Activated CD8-positive, alpha-beta T cell treated with anti-CD3 and anti-CD28 coated beads, Interleukin-2, amount 10 ng/mL, durations not matched to agents 7 days and 5 days (primary cell): ENCODE data around the gene RAB3IL1. TPM values are rescaled to one million over a fixed set of nuclear protein-coding genes. Genes with fewer than 3 reads are reported as not detected.

Experiments
- ATAC-seq: fragments of 150-1000 bp; cut with Tn5 transposase; one replicate; pipeline ENCODE4 v1.10.0; 2021; ENCODE audit warnings: moderate library complexity
- CTCF ChIA-PET: fragments of 350-600 bp; sonication (Branson Sonifier 250); formaldehyde crosslinking; loops from one replicate; lab custom pipeline; 2021; ENCODE audit warnings: antibody characterized with exemption; lab: Charles Lee
- POLR2A ChIA-PET: fragments of 350-600 bp; sonication (Branson Sonifier 250); formaldehyde crosslinking; loops from one replicate; lab custom pipeline; 2021; ENCODE audit warnings: antibody characterized with exemption; lab: Charles Lee
- DNase-seq: peaks from one replicate; pipeline ENCODE4 v3.0.0-alpha.2; 2020
- H3K27ac Mint-ChIP-seq: one replicate; pipeline ENCODE4 v1.8.0; 2021; ENCODE audit warnings: mild to moderate bottlenecking, mixed read lengths
- H3K27me3 Mint-ChIP-seq: one replicate; pipeline ENCODE4 v1.8.0; 2021; ENCODE audit warnings: low read depth, mixed read lengths
- H3K36me3 Mint-ChIP-seq: one replicate; pipeline ENCODE4 v1.8.0; 2021; ENCODE audit warnings: low read depth, mixed read lengths
- H3K4me1 Mint-ChIP-seq: one replicate; pipeline ENCODE4 v1.8.0; 2021; ENCODE audit warnings: low read depth, mixed read lengths
- H3K4me3 Mint-ChIP-seq: one replicate; pipeline ENCODE4 v1.8.0; 2021; ENCODE audit warnings: mild to moderate bottlenecking, mixed read lengths
- H3K9me3 Mint-ChIP-seq: one replicate; pipeline ENCODE4 v1.8.0; 2022; ENCODE audit warnings: mixed read lengths; ENCODE audit not compliant: insufficient read depth
- total RNA-seq, 2 experiments: library from RNA; stranded (reverse); gene quantifications; one replicate each; pipeline ENCODE4 v1.2.3, GENCODE V29; 2021

The RAB3IL1 gene
- total RNA-seq, 2 experiments from 2014 or later = not detected

DNA sequence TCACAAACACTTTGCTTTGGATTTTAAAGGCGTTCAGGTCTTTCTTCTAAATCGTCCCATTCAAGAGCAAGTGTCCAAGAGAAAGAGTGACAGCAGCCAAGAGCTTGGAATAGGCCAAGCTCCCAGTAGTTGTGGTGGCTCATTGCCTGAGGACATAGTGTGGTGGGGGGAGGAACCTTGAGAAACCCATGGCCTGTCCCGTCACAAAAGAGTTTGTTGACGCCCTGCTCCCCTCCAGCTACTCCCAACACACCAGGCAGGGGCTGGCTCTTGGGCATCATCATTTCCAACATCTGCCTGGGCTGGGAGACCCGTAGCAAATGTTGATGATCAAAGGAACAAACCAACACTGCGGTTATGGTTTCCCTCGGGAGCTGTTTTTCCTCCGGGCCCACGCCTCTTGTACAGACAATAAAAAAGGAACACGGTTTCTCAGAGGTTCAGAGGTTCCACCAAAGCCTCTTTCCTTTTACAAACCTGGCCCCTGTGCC lies 46.8 kb downstream of the RAB3IL1 start:
- no peak overlapping the region for H3K4me3 Mint-ChIP-seq
- POLR2A ChIA-PET = no interaction called here

DNA sequence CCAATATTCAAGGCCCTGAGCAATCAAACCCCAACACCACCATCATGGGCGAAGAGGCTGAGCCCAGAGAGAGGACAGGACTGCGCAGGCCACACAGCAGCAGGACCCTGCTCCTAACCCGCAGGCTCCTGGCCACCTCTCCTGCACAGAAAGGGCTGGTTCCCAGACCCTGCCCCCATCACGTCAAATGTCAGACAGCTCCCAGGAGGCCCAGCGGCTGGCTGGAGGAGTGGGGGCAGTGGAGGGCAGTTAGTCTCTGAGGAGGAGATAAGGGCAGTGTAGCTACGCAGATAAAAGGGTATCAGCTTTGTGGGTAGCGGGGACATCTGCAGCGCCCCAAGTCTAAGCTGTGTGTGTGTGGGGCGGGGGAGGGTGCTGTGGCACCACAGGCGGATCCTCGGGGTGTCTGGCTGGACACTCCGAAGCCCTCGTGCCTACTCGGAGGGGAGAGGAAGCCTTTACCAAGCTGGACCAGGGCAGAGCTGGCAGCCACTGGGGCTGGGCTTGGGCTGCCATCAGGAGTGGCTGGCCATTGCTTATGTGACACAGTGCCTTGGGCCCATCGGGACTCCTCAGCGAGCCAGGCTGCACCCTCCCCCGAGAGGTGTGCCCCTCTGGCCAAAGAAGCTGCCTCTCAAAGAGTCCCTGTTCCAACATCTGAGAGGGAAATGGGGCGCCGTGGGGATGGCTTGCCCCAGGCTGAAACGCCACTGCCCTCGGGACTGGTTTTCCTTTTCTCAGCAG lies 47.5 kb downstream of the RAB3IL1 start:
- no peaks in the 10 kb centered on the region for H3K27me3 Mint-ChIP-seq
- H3K4me3 Mint-ChIP-seq = no peak overlapping the region
- no peak for DNase-seq
- H3K9me3 Mint-ChIP-seq = no peaks in the 10 kb centered on the region
- H3K4me1 Mint-ChIP-seq = peaks cover 8% of the 10 kb centered on the region
- no peak for ATAC-seq
- ChIA-PET CTCF (interaction anchor here (0.7 to 5.4 kb wide), 21 partner anchors 13 to 254 kb away, joined by 3 to 48 read pairs (median 5); partner anchors contain the start of genes FADS2 and INCENP), POLR2A (no interaction called here)
- H3K36me3 Mint-ChIP-seq = peaks cover 9% of the 10 kb centered on the region
- H3K27ac Mint-ChIP-seq = no peak overlapping the region

More for the DNA sequence above, 46.8 kb downstream of the RAB3IL1 start:
- Mint-ChIP-seq H3K36me3 (peaks cover 5% of the 10 kb centered on the region), H3K27ac (no peak overlapping the region), H3K9me3 (no peaks in the 10 kb centered on the region), H3K27me3 (no peaks in the 10 kb centered on the region), H3K4me1 (peaks cover 8% of the 10 kb centered on the region)
- no peak for ATAC-seq
- no peak for DNase-seq
- CTCF ChIA-PET = interaction anchor here (0.6 to 5.4 kb wide), 26 partner anchors 12 to 467 kb away, joined by 3 to 48 read pairs (median 4); partner anchors contain the start of genes FADS2 and INCENP

DNA sequence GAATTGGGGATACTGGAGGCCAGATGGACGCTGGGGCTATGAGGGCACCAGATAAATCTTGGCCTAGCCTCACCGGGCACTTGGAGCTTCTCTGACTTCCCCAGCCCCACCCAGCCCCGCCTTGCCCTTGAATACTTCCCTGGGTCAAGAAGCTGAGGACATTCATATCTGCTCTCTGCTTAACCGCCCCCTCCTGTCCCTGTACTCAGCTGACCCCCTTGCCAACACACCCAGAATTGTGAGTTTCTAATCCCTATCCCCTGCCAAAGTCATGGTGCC lies 48.0 kb downstream of the RAB3IL1 start:
- Mint-ChIP-seq H3K27me3 (no peaks in the 10 kb centered on the region), H3K27ac (no peak overlapping the region), H3K4me3 (no peak overlapping the region), H3K4me1 (peaks cover 8% of the 10 kb centered on the region), H3K9me3 (no peaks in the 10 kb centered on the region), H3K36me3 (peaks cover 12% of the 10 kb centered on the region)
- no peak for DNase-seq
- CTCF ChIA-PET = interaction anchor here (1.3 to 5.4 kb wide), 3 partner anchors 16 to 212 kb away, joined by 3 to 48 read pairs (median 32); no protein-coding TSS in a partner anchor
- POLR2A ChIA-PET = no interaction called here
- no peak for ATAC-seq

DNA sequence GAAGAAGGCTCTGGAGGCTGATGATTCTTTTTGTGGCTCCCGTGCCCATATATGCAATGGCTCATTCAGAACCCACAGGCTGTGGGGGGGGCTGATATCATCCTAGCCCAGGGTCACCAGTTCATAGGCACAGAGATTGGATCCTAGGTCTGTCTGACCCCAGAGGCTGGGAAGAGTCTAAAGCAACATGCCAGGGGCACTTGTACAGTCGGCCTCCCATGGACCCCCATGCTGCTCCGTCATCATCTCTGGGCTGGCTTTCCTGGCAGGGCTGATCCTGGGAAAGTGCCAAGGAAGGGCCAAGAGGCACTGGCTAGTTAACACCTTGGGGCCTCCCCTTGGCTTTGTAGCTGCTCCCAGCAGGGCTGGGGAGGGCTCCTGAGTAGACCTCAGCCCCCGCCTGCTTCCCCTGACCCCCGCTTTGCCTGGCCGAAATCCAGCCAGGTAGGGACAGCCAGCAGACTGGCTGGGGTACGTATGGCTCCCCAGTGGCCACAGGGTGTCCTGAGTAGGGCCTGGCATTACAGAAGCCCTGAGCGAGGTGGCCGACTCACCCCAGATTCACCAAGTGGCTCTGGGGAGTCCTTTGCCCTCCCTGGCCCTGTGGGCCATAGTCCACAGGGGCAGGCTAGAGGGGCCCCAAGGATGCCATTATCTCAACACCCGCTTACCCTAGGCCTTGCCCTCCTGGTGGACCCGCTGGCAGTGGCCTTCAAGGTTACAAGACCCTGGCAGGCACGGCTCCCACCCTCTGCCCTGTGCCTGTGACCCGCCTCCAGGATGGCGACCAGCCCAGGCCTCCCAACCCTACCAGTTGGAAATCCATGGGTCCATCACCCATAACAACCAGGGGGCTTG lies 48.6 kb downstream of the RAB3IL1 start:
- Mint-ChIP-seq H3K36me3 (peaks cover 12% of the 10 kb centered on the region), H3K27me3 (no peaks in the 10 kb centered on the region), H3K4me1 (peaks cover 8% of the 10 kb centered on the region), H3K4me3 (no peak overlapping the region), H3K27ac (no peak overlapping the region), H3K9me3 (no peaks in the 10 kb centered on the region)
- ChIA-PET CTCF (interaction anchor here (1.3 to 5.4 kb wide), 4 partner anchors 16 to 213 kb away, joined by 3 to 48 read pairs (median 18); no protein-coding TSS in a partner anchor), POLR2A (no interaction called here)
- ATAC-seq (no peak), DNase-seq (no peak)

DNA sequence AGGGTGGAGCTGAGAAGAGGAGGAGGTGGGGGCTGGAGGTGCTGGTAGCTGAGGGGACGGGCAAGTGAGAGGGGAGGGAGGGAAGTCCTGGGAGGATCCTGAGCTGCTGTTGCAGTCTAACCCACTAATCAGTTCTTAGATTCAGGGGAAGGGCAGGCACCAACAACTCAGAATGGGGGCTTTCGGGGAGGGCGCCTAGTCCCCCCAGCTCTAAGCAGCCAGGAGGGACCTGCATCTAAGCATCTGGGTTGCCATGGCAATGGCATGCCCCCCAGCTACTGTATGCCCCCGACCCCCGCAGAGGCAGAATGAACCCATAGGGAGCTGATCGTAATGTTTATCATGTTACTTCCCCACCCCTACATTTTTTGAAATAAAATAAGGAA lies 50.4 kb downstream of the RAB3IL1 start:
- ATAC-seq (no peak), DNase-seq (no peak)
- CTCF ChIA-PET = interaction anchor here (1.2 kb wide), 1 partner anchor 69 kb away, joined by 3 read pairs; no protein-coding TSS in a partner anchor
- Mint-ChIP-seq H3K27ac (no peak overlapping the region), H3K36me3 (peaks cover 18% of the 10 kb centered on the region), H3K4me1 (peaks cover 8% of the 10 kb centered on the region), H3K27me3 (no peaks in the 10 kb centered on the region), H3K9me3 (no peaks in the 10 kb centered on the region), H3K4me3 (no peak overlapping the region)
- POLR2A ChIA-PET = no interaction called here

DNA sequence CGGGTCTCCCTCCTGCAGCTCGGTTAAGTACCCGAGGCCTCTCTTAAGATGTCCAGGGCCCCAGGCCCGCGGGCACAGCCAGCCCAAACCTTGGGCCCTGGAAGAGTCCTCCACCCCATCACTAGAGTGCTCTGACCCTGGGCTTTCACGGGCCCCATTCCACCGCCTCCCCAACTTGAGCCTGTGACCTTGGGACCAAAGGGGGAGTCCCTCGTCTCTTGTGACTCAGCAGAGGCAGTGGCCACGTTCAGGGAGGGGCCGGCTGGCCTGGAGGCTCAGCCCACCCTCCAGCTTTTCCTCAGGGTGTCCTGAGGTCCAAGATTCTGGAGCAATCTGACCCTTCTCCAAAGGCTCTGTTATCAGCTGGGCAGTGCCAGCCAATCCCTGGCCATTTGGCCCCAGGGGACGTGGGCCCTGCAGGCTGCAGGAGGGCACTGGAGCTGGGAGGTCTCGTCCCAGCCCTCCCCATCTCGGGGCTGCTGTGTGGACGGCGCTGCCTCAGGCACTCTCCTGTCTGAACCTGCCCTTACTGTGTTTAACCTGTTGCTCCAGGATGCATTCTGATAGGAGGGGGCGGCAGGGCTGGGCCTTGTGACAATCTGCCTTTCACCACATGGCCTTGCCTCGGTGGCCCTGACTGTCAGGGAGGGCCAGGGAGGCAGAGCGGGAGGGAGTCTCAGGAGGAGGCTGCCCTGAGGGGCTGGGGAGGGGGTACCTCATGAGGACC lies 51.0 kb downstream of the RAB3IL1 start:
- ATAC-seq = no peak
- POLR2A ChIA-PET = interaction anchor here (1.5 kb wide), 1 partner anchor 69 kb away, joined by 3 read pairs; no protein-coding TSS in a partner anchor
- Mint-ChIP-seq H3K36me3 (peaks cover 23% of the 10 kb centered on the region), H3K27ac (no peak overlapping the region), H3K4me1 (peaks cover 7% of the 10 kb centered on the region), H3K27me3 (no peaks in the 10 kb centered on the region), H3K4me3 (no peak overlapping the region), H3K9me3 (no peaks in the 10 kb centered on the region)
- CTCF ChIA-PET = no interaction called here
- no peak for DNase-seq

DNA sequence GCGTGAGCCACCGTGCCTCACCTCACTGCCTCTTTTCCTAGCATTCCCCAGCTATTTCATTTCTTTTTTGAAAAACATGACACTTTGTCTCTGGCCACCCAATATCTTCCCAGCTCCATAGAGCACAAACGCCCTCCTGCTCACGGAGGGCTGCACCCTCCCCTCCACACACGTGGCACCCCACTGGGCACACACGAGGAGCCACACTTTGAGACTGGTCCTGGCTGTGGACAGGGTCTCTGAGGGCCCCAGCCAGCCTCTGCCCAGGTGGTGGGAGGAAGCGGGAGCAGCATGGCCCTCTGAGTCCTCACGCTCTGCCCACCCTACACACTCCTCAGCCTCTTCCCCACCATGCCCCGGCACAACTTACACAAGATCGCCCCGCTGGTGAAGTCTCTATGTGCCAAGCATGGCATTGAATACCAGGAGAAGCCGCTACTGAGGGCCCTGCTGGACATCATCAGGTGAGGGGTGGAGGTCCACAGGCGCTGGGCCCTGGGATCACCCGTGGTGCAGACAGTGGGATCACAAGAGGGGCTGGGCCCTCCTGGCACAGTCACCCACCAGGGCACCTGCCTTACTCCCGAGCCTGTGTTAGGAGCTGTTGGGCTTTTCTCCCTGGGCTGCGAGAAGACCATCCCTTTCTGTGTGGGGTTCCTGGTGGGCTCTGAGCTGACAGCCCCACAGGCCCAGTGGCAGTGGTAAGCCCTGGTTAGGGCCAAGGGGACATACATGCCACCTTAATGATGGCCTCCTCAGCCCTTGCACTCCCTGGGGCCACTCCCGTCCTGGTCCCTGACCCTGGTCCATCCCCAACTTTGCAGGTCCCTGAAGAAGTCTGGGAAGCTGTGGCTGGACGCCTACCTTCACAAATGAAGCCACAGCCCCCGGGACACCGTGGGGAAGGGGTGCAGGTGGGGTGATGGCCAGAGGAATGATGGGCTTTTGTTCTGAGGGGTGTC lies 52.3 kb downstream of the RAB3IL1 start:
- ChIA-PET CTCF (no interaction called here), POLR2A (interaction anchor here (1.5 kb wide), 1 partner anchor 68 kb away, joined by 3 read pairs; no protein-coding TSS in a partner anchor)
- Mint-ChIP-seq H3K4me3 (no peak overlapping the region), H3K27me3 (no peaks in the 10 kb centered on the region), H3K4me1 (no peaks in the 10 kb centered on the region), H3K9me3 (no peaks in the 10 kb centered on the region), H3K27ac (peak overlapping the region; percentile 43), H3K36me3 (peaks cover 33% of the 10 kb centered on the region)
- DNase-seq (no peak), ATAC-seq (no peak)

DNA sequence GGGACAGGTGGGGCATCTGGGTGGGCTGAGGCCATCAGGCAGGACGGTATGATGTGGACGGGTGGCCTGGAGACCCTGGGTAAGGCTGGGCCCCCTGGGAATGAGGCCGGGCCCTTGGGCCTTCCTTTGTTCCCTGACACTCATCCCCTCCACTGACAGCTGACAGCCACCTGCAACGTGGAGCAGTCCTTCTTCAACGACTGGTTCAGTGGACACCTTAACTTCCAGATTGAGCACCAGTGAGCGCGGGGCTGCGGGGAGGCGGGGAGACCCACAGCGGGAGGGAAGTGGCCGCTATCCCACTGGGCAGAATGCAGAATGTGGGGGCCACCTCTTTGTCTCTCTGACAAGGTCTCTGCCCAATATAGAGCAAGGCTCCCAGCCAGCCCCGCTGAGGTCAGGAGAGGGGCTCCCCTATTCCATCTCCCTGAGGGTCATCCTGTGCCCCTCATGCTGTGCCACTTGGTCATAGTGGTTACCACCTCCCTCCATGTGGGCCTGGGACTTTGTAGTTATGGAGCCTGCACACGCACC lies 53.8 kb downstream of the RAB3IL1 start:
- ATAC-seq (no peak), DNase-seq (no peak)
- no peaks in the 10 kb centered on the region for H3K4me1 Mint-ChIP-seq
- no peak overlapping the region for H3K27ac Mint-ChIP-seq
- H3K36me3 Mint-ChIP-seq = peaks cover 47% of the 10 kb centered on the region
- no peaks in the 10 kb centered on the region for H3K27me3 Mint-ChIP-seq
- CTCF ChIA-PET = no interaction called here
- no peaks in the 10 kb centered on the region for H3K9me3 Mint-ChIP-seq
- POLR2A ChIA-PET = interaction anchor here (0.6 kb wide), 1 partner anchor 38 kb away, joined by 6 read pairs; no protein-coding TSS in a partner anchor
- no peak overlapping the region for H3K4me3 Mint-ChIP-seq

DNA sequence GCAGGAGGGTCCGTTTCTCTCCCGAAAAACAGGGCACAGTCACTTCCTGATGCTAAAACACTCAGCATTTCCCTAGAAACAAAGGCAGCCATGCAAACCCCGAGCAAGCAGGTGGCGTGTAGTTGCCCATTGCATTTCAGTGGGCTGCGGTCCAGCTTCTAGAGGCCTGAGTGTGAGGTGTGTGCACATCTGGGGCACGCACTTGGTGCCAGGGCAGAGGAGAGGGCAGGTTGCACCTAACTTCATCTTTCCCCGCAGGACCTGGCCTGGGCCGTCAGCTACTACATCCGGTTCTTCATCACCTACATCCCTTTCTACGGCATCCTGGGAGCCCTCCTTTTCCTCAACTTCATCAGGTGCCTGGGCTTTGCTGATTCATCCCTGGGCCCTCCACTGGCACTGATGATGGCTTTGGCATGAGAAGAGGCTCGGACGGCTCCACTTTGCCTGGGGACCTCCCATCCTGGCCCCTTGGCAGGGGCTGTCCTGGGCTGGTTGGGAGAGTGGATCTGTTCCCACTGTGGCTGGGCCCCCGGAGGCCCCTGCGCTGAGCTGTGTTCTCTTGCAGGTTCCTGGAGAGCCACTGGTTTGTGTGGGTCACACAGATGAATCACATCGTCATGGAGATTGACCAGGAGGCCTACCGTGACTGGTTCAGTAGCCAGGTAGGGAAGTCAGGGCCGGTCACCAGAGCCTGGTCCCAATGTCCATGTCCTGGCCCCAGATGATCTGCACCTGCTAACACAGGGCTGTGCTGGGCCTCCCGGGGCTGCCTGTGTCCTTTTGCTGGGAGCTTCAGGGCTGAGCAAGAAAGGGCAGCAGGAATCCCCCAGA lies 54.4 kb downstream of the RAB3IL1 start:
- DNase-seq = no peak
- Mint-ChIP-seq H3K27ac (no peak overlapping the region), H3K4me1 (no peaks in the 10 kb centered on the region), H3K9me3 (no peaks in the 10 kb centered on the region), H3K27me3 (no peaks in the 10 kb centered on the region), H3K36me3 (peaks cover 52% of the 10 kb centered on the region), H3K4me3 (no peak overlapping the region)
- ChIA-PET POLR2A (interaction anchor here (0.6 kb wide), 1 partner anchor 52 kb away, joined by 4 read pairs; no protein-coding TSS in a partner anchor), CTCF (no interaction called here)
- ATAC-seq = no peak

DNA sequence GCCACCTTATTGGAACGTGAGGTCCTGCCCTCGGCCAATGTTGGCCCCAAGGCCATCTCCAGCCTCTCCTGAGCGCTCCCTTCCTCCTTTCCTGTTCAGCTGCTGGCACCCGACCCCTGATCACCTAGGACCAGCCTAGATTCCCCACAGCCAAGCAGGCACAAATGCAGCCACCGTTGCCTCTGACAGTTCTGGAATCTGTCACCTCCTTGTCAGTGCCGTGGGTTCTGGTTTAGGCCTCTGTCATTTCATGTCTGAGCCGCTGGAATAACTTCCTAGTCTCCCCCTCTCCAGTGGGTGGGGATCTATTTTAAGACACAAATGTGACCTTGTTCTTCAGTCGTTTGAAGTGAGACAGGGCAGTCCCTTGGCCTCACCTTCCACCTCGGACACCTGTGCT lies 55.7 kb downstream of the RAB3IL1 start:
- POLR2A ChIA-PET = no interaction called here
- Mint-ChIP-seq H3K9me3 (no peaks in the 10 kb centered on the region), H3K27me3 (no peaks in the 10 kb centered on the region), H3K4me1 (no peaks in the 10 kb centered on the region), H3K27ac (peak overlapping the region; percentile 74), H3K4me3 (no peak overlapping the region), H3K36me3 (peaks cover 58% of the 10 kb centered on the region)
- no peak for DNase-seq
- CTCF ChIA-PET = interaction anchor here (1.0 kb wide), 1 partner anchor 37 kb away, joined by 3 read pairs; no protein-coding TSS in a partner anchor
- no peak for ATAC-seq
